Measurements from ENCODE around the gene SHD. TPM values are rescaled to one million over a fixed set of nuclear protein-coding genes. Genes with fewer than 3 reads are reported as not detected.

Gene SHD
- total and polyA plus RNA-seq, 4 donors, result not detected

- 83 to 88% methylated on average over 3 of the region's 3 CpGs for WGBS, 2 donors
- no peak overlapping the region for H3K4me3 ChIP-seq
- peaks cover 0 to 4% (median 0%) of the 10 kb centered on the region in 4 donors for H3K9me3 ChIP-seq (ENCODE audit: control insufficient read depth in 4 of 4, insufficient read depth in 3 of 4, low read length in 3 of 4)
- H3K27ac ChIP-seq (ENCODE audit: low read depth in 1 of 2, low read length in 1 of 2), result no peak overlapping the region
- no peaks in the 10 kb centered on the region for H3K27me3 ChIP-seq (ENCODE audit: control insufficient read depth in 3 of 3, insufficient read depth in 3 of 3, low read length in 2 of 3)
- peaks cover 0 to 6% (median 0%) of the 10 kb centered on the region in 5 donors for H3K4me1 ChIP-seq (ENCODE audit: control insufficient read depth in 5 of 5, insufficient read depth in 5 of 5, low read length in 5 of 5)
- no peak for DNase-seq
- H3K9ac ChIP-seq (ENCODE audit: insufficient read depth in 1 of 2, low read length in 2 of 2), result no peak overlapping the region
- no peaks in the 10 kb centered on the region for H3K36me3 ChIP-seq (ENCODE audit: control insufficient read depth in 4 of 4, insufficient read depth in 4 of 4, low read length in 4 of 4)
- TF ChIP-seq, protein P1, sequence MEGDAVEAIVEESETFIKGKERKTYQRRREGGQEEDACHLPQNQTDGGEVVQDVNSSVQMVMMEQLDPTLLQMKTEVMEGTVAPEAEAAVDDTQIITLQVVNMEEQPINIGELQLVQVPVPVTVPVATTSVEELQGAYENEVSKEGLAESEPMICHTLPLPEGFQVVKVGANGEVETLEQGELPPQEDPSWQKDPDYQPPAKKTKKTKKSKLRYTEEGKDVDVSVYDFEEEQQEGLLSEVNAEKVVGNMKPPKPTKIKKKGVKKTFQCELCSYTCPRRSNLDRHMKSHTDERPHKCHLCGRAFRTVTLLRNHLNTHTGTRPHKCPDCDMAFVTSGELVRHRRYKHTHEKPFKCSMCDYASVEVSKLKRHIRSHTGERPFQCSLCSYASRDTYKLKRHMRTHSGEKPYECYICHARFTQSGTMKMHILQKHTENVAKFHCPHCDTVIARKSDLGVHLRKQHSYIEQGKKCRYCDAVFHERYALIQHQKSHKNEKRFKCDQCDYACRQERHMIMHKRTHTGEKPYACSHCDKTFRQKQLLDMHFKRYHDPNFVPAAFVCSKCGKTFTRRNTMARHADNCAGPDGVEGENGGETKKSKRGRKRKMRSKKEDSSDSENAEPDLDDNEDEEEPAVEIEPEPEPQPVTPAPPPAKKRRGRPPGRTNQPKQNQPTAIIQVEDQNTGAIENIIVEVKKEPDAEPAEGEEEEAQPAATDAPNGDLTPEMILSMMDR (IDR thresholded peaks at IDR 0.05; ENCODE audit: control extremely low read depth, extremely low read depth), result no peak
- no peak for ATAC-seq (ENCODE audit: insufficient read depth, low FRiP score)
These were observed 21.5 kb downstream of the SHD start for GRCh38 chr19:4300589-4300988.

- 44 to 50% methylated on average over 13 of the region's 13 CpGs for WGBS, 2 donors
- DNase-seq, result no peak
These were observed 22.6 kb downstream of the SHD start for GRCh38 chr19:4301590-4302242.

DNA sequence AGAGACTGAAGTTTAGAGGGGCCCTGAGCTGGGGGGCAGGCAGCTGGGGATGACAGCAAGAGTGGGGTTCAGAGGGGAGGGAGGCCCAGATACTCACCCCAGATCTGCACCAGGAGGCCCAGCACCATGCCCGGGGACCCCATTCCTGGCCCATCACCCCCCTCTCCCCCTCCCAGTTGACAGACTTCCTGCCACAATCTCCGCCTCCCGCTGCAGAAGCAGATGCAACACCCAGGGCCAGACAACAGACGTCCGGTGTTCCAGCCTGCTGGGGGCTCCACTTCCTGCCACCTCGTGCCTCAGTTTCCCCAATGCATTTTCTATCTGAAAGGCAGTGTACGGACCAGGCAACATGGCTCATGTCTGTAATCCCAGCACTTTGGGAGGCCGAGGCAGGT is 23.2 kb downstream of the SHD start, which contains the start of gene TMIGD2:
Gene TMIGD2, minus strand, starts transcription at position 147 of the 398 bp plus-strand sequence. Its CDS starts 4 bp downstream, at position 143.
- no peaks in the 10 kb centered on the region for H3K36me3 ChIP-seq (ENCODE audit: control insufficient read depth in 4 of 4, insufficient read depth in 4 of 4, low read length in 4 of 4)
- no peak within 1 kb of the TSS for H3K27ac ChIP-seq (ENCODE audit: low read depth in 1 of 2, low read length in 1 of 2)
- H3K9me3 ChIP-seq (ENCODE audit: control insufficient read depth in 4 of 4, insufficient read depth in 3 of 4, low read length in 3 of 4), result peaks cover 0 to 4% (median 0%) of the 10 kb centered on the region in 4 donors
- H3K9ac ChIP-seq (ENCODE audit: insufficient read depth in 1 of 2, low read length in 2 of 2), result no peak within 1 kb of the TSS
- ATAC-seq (ENCODE audit: insufficient read depth, low FRiP score) (no peak), DNase-seq (no peak)
- 31 to 44% methylated on average over 8 of the region's 8 CpGs for WGBS, 2 donors
- peaks cover 0 to 2% (median 0%) of the 10 kb centered on the region in 5 donors for H3K4me1 ChIP-seq (ENCODE audit: control insufficient read depth in 5 of 5, insufficient read depth in 5 of 5, low read length in 5 of 5)
- no peaks in the 10 kb centered on the region for H3K27me3 ChIP-seq (ENCODE audit: control insufficient read depth in 3 of 3, insufficient read depth in 3 of 3, low read length in 2 of 3)
- no peak within 1 kb of the TSS for H3K4me3 ChIP-seq
- TF ChIP-seq, protein P1 (IDR thresholded peaks at IDR 0.05; ENCODE audit: control extremely low read depth, extremely low read depth), result no peak

More at GRCh38 chr19:4301590-4302242, 22.6 kb downstream of the SHD start:
- ATAC-seq (ENCODE audit: insufficient read depth, low FRiP score), result no peak
- Histone ChIP-seq H3K36me3 (ENCODE audit: control insufficient read depth in 4 of 4, insufficient read depth in 4 of 4, low read length in 4 of 4) (no peaks in the 10 kb centered on the region), H3K9ac (ENCODE audit: insufficient read depth in 1 of 2, low read length in 2 of 2) (no peak overlapping the region), H3K27ac (ENCODE audit: low read depth in 1 of 2, low read length in 1 of 2) (no peak overlapping the region), H3K4me3 (no peak overlapping the region), H3K9me3 (ENCODE audit: control insufficient read depth in 4 of 4, insufficient read depth in 3 of 4, low read length in 3 of 4) (peaks cover 0 to 4% (median 0%) of the 10 kb centered on the region in 4 donors), H3K4me1 (ENCODE audit: control insufficient read depth in 5 of 5, insufficient read depth in 5 of 5, low read length in 5 of 5) (peaks cover 0 to 2% (median 0%) of the 10 kb centered on the region in 5 donors), H3K27me3 (ENCODE audit: control insufficient read depth in 3 of 3, insufficient read depth in 3 of 3, low read length in 2 of 3) (no peaks in the 10 kb centered on the region)
- TF ChIP-seq, protein P1 (IDR thresholded peaks at IDR 0.05; ENCODE audit: control extremely low read depth, extremely low read depth), result no peak
